Activated CD4-positive, alpha-beta T cell treated with anti-CD3 and anti-CD28 coated beads, Interleukin-2, amount 50 U/mL, for 1 hour (primary cell): Measurements from ENCODE around the gene RPUSD1.
"Not testable (repeated sequence)": the region's sequence is repeated elsewhere in the genome, so short reads cannot be mapped to it uniquely, and the experiment has no call there.

Source experiments
- DNase-seq: peaks from one replicate; pipeline ENCODE4 v3.0.0-alpha.2; 2020

RPUSD1 gene

GRCh38 chr16:782258-782657, 5.9 kb downstream of the RPUSD1 start:
- no peak for DNase-seq

GRCh38 chr16:781346-782010, 6.7 kb downstream of the RPUSD1 start:
- no peak for DNase-seq

- DNase-seq: no peak
Measured at GRCh38 chr16:780296-780695, 7.9 kb downstream of the RPUSD1 start.

GRCh38 chr16:779561-779960, 8.6 kb downstream of the RPUSD1 start:
- no peak for DNase-seq

- no peak for DNase-seq
Measured at GRCh38 chr16:778909-779527, 9.2 kb downstream of the RPUSD1 start.

- no peak for DNase-seq
Measured at GRCh38 chr16:778447-778846, 9.7 kb downstream of the RPUSD1 start.

GRCh38 chr16:777826-778225, 10.4 kb downstream of the RPUSD1 start:
- DNase-seq: no peak

- no peak for DNase-seq
Measured at GRCh38 chr16:776824-777223, 11.4 kb downstream of the RPUSD1 start.

- not testable (repeated sequence) for DNase-seq
Measured at GRCh38 chr16:776298-776697, 11.9 kb downstream of the RPUSD1 start.

GRCh38 chr16:775236-775796, 12.9 kb downstream of the RPUSD1 start:
- no peak for DNase-seq

GRCh38 chr16:774086-775001, 13.8 kb downstream of the RPUSD1 start:
- DNase-seq: no peak

GRCh38 chr16:772959-773358, 15.2 kb downstream of the RPUSD1 start:
- no peak for DNase-seq

- no peak for DNase-seq
Measured at GRCh38 chr16:770411-770810, 17.8 kb downstream of the RPUSD1 start.

- no peak for DNase-seq
Measured at GRCh38 chr16:769934-770333, 18.2 kb downstream of the RPUSD1 start.

- no peak for DNase-seq
Measured at GRCh38 chr16:769184-769784, 18.9 kb downstream of the RPUSD1 start.

- DNase-seq: no peak
Measured at GRCh38 chr16:768428-768827, 19.8 kb downstream of the RPUSD1 start.

GRCh38 chr16:767743-768235, 20.4 kb downstream of the RPUSD1 start:
- DNase-seq: no peak

- no peak for DNase-seq
Measured at GRCh38 chr16:766820-767640, 21.2 kb downstream of the RPUSD1 start.

- DNase-seq: no peak
Measured at GRCh38 chr16:766008-766819, 22.0 kb downstream of the RPUSD1 start.

- no peak for DNase-seq
Measured at GRCh38 chr16:765488-765865, 22.7 kb downstream of the RPUSD1 start.

GRCh38 chr16:764848-765487, 23.2 kb downstream of the RPUSD1 start:
- DNase-seq: no peak
